ENCODE results near the gene DHRS12.

The DHRS12 gene

DNA sequence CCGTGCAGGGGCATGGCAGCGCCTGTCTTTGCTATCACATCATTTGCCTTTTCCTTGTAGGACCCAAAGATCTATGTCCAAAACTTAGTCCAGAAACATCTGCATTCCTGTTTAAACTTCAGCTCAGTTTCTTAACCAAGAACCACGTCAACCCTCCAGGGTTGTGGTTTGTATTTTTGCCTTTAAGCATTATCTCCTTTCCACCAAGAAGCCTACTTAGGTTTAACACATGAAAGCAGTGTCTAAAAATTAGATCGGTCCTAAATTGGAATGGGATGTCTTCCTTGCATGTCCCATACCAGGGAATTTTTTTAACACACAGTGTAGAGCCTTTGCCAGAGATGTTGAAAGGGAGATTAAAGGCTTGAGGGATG lies 38.8 kb downstream of the DHRS12 start:
- DNase-seq (ENCODE audit: insufficient read length, low spot score): no peak
- no peak for FAIRE-seq

DNA sequence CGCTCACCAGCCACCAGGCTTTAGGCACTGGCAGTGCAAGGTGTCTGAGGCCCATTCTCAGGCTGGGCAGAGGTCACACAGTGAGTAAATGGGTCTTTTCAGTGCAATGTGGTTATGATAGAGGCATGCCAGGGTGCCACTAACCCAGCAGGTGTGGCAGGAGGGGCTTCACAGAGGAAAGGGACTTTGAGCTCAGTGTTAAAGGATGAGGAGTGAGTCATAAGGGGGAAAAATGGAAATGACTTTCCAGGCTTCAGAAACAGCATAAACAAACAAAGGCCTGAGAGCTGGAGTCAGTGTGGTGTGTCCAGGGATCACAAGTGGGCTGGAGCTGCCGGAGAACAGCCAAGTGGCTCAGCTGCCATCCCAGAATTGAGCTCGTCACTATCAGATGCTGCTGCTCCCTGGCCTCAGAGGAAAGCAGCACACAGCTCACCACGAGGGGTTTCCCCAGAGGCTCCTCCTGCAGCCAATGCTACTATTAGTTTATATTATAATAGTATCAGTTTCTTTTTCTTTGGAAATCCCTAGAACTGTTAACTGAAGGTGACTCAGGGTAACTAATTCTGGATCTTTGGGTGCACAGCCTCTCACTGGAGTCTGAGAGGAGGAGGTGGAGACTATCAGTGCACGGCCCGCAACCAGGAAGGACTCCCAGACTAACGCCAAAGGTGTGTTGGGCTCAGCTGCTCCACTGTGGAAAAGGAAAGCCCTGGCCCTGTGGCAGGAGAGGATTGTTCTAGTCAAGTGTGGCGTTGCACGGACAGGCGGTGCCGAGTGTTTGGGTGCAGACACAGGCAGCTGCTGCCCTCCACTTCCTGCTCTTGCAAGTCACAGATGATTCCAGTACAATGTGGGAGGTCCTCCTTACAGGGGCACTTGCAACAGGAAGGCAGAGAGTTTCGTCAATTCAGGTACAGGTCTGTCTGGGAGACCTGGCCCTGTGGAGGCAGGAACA lies 39.5 kb downstream of the DHRS12 start:
- FAIRE-seq: peak; percentile 96

DNA sequence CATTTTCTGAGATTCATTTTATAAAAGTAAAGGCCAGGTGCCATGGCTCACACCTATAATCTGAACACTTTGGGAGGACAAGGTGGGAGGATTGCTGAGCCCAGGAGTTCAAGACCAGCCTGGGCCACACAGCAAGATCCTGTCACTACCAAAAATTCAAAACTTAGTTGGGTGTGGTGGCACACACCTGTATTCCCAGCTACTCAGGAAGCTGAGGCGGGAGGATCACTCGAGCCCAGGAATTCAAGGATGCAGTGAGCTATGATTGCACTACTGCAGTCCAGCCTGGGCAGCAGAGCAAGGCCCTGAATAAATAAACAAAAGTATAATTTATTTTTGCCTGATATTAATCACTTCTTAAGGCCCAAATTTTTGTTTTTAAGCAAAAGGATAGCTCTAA lies 40.5 kb downstream of the DHRS12 start:
- DNase-seq (ENCODE audit: insufficient read length, low spot score) (no peak), FAIRE-seq (no peak)

More for the DNA sequence above, 39.5 kb downstream of the DHRS12 start:
- DNase-seq (ENCODE audit: insufficient read length, low spot score): peak; percentile 56

DNA sequence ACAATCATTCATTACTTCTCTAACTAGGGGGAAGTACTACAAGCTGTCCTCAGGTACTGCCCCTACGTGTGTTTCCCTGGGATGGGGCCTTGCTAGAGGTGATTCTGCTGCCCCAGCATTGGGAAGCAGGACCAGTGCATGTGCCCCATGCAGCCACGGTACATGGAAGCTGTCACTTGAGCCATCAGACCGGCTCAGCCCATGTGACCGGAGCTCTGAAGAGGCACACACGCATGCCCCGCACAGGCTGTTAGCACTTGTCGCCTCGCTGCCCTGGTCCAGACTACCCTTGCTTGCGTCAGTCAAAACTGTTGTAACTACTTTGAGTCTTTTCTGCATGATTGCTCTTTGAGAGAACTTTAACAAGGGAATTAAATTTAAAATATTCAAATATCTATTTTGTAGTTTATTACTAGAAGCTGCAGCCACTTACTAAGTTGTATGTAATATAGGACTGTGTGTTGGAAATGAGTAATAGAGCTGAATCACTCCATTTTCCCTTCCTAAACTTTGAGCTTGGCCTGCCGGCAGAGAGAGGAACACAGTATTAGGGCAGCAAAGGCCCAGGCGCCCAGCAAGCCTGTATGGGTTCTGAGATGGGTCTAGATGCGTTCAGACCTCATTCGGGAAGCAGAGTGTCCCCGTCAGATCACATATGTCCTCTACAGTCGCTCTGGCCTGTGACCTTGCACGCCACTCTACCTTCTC lies 42.2 kb downstream of the DHRS12 start:
- DNase-seq (ENCODE audit: insufficient read length, low spot score) (no peak), FAIRE-seq (no peak)

DNA sequence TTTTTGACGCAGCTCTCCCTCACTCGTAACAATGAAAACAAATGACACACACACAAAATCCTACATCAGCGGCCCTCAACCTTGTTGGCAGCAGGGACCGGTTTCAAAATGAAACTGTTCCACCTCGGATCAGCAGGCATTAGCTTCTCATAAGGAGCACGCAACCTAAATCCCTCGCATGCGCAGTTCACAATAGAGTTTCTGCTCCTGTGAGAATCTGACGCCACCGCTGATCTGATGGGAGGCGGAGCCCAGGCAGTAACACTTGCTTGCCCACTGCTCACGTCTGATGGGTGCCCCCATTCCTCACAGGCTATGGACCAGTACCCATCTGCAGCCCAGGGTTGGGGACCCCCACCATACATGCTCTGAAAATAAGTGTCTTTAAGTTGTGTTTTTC lies 43.4 kb downstream of the DHRS12 start:
- no peak for FAIRE-seq
- DNase-seq (ENCODE audit: insufficient read length, low spot score): no peak

DNA sequence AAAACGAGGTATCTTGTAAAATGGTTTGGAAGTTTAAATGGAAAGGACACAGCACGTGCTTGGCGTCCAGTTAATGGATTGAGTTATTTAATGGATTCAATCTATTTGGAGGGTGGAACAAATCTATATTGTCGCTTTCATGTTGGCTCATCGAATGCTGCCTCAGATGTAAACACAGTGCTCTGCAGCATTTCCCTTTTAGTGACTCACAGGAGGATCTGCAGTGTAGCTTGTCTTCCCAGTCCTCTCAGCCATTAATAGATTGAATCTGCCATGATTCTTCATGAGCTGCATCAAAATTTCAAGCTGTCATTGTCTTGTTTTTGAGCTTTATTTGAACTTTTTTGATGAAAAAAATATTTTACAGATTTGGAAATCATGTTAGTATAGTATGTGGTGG lies 44.7 kb downstream of the DHRS12 start:
- DNase-seq (ENCODE audit: insufficient read length, low spot score) (no peak), FAIRE-seq (no peak)

DNA sequence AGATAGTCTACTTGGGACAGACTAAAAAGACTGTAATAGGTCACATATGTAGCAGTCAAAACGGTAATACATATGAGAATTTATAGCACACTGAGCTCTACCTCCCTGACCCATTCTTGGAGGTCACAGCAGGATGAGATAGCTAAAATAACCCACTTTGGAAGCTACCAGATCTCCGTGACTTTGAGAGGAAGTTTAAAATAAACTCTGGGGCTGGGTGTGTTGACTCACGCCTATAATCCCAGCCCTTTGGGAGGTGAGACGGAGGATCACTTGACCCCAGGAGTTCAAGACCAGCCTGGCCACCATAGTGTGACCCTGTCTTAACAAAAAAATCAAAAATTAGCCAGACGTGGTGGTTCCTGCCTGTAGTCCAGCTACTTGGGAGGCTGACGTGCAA lies 45.3 kb downstream of the DHRS12 start:
- DNase-seq (ENCODE audit: insufficient read length, low spot score) (no peak), FAIRE-seq (no peak)

DNA sequence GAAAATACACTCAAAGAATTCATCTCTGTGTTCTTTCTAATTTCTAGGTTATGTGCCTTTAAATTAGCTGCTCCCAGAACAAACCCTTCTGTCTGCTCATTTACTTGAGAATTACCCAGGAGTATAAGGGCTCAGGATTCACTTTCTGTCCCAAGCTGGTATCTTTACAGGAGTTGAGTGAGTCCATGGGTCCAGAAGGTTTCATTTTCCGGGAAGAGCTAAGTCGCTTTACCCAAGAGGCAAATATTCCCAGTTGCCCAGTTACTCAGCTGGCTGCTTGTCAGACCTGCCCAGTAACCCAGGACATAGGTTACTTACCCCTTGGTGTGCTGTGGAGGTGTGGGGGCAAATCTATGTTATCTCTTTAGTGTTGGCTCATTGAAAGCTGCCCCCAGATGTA lies 47.3 kb downstream of the DHRS12 start:
- no peak for DNase-seq (ENCODE audit: insufficient read length, low spot score)
- no peak for FAIRE-seq

DNA sequence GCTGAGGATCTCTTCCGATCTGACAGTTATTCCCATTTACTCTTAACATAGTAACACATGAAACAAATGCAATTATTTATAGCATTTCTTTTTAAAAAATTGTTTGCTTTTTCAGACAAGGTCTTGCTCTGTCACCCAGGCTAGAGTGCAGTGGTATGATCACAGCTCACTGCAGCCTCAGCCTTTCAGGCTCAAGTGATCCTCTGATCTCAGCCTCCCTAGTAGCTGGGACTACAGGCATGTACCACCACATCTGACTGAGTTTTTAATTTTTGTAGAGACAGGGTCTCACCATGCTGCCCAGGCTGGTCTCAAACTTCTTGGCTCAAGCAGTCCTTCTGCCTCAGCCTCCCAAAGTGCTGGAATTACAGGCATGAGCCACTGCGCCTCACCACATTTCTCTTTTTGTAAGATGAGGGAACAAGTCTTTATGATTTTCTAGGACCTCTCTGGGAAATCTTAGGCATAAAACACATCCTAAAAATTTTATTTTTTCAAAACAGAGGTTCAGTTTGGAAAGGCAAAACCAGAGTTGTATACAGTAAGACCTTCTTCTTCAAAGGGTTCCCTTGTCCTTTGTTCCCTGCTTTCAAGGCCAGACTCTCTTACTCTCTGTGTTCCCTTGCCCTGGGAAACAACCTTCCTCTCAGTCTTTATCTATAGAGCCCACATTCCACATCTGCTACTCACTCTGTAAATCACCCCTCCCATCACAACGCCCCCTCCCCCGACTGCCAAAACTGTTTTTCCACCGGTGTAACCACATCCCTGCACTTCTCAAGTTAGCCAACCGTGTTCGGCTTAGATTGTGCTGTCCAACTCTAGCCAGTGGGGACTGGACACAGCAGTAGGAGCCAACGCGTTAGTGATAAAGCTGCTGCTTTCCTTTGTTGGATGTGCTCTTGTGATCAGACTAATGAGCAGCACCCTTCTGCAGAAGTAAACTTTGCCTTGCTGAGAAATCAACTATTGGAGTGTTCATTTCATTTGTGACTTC lies 56.2 kb downstream of the DHRS12 start:
- DNase-seq (ENCODE audit: insufficient read length, low spot score) (no peak), FAIRE-seq (no peak)

DNA sequence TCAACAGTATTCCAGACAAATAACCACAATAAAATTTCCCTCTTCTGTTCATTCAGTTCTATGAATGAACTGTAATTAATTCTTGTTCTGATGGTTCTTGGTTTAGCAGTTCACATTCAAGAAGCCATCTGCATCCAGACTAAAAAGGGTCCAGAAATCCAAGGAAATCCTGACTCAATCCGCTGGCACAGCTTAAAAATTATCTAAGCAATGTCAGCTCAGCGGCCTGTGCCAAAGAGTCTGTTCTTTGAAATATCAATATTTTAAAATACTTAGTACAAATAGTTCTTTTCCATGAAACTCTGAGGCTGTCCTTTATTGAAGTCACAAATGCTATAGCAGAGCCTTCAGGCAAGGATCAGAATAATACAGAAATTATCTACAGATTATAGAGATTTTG lies 57.2 kb downstream of the DHRS12 start:
- DNase-seq (ENCODE audit: insufficient read length, low spot score) (no peak), FAIRE-seq (no peak)

DNA sequence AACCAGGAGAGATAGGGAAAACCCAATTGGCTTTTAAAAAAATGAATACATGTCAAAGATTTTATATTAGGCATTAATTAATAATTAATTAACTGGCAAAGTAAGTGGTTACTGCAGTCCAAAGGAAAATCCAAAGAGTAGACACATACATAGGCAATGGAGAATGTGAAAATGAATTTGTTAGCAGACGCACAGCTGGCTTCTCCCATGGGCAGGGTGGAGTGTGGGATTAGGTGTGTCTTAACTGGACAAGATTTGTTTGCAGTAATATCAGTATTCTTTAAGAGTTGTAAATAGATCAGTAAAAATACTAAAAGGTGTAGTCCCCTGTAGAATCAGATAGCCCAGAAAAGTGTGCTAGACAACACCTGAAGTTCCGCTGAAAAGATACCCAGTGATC lies 58.7 kb downstream of the DHRS12 start:
- DNase-seq (ENCODE audit: insufficient read length, low spot score) (no peak), FAIRE-seq (no peak)

DNA sequence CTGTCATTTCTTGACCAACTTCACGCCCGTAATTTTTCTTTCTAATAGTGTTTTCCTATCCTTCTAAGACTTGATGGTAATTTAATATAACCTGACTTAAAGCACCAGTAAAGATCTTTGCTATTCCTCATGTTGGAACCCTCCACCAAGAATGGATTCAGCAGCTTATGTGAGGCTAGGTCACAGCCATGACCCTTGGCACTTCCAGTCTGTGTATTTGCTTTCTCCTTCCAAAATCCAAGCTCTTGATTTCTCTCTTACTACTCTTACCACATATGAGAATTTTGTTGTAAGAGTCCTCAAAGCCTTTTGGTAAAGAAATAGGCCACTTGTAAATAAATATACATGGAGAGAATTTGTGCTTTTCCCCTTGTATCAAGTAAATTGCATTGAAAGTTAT lies 61.4 kb downstream of the DHRS12 start:
- FAIRE-seq (no peak), DNase-seq (ENCODE audit: insufficient read length, low spot score) (no peak)

DNA sequence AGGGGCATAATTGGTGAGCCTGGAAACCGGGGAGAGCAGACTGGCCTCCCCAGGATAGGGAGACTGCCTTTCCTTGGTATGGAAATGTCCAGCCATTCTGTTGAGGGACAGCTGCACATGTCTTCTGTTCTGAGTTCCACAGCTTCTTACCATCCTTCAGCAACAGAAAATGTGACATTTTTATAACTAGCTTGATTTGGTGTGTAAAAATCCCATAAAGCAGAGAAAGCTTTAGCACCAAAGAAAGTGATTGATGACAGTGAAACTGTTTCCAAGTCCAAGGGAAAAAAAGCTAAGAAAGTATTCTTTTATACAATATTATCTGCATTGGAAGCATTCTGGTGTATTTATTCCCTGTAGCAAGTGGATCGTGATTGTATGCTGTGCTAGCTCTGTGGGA lies 61.9 kb downstream of the DHRS12 start:
- DNase-seq (ENCODE audit: insufficient read length, low spot score): no peak
- no peak for FAIRE-seq

DNA sequence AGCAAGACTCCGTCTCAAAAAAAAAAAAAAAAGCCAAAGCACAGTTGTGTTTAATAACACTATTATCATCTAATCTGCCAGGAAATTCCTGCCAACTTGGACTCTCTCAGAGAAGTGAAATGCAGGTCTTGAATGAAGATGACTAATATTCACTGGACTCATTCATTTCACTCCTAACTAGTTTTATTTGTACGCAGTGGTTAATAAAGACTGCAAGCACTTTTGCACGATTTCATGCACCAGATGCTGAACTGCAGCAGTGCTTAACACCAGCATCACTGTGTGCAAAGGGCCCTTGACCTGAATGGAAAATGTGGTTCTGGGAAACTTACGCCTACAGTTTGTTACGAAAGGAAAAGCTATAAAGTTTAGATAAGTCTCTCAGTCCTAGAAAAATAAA lies 63.3 kb downstream of the DHRS12 start:
- FAIRE-seq (no peak), DNase-seq (ENCODE audit: insufficient read length, low spot score) (no peak)

DNA sequence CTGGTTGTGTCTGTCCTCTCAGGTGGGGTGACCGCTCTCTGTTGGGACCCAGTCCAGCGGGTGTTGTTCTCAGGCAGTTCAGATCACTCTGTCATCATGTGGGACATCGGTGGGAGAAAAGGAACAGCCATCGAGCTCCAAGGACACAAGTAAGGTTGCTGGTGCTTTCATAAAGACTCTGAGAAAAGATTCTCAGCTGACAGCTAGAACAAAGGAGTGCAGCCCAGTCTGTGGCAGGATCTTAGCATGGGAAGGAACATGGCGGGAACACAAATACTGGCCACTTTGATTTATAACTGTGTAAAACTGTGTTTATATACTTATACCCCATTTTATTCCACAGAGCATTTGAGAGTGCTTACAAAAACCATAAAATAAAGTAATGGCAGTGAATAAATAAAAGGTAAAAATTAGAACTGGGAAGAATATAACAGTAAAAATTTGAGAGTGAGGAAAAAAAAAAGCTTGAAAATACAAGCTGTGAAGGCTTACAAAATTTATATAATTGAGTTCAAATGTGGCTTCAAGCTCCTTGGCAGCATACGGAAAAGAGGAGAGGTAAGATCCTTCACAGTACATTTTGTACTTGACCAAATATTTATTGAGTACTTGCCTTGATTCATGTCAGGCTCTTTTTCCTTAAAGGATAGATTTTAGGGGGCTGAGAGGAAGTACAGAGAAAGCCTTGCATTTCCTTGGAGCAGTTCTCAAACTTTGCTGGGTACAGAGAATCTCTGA lies 64.8 kb downstream of the DHRS12 start:
- DNase-seq (ENCODE audit: insufficient read length, low spot score): no peak
- FAIRE-seq: no peak

DNA sequence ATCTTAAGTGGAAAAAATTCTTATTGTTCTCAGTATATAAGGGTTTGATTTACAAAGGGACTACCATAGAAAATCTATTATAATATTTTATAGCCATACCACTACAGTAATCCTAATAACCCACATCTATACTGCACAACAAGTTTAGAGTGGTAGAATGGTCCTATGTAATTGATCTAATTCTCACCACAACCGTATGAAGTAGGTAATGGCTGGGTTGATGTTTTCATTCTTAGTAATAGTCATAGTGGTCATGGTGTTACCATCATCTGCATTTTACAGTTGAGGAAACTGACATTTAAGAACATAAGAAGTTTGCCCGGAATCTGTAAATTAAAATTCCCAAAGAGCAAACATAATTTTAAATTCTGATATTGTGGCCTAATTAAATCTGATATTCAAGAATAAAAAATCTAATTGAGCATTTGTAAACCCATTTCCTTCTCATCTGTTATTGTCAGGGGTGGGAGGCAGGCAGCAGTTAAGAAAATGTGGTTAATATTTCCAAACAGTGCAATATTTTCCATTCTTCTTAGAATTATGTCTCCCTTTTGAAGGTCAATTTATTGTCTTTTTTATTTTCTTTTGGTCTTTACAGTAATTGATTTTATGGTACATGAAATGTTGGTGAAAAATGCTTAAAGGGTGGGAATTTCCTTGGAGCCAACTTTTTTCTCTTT lies 65.6 kb downstream of the DHRS12 start:
- no peak for FAIRE-seq
- no peak for DNase-seq (ENCODE audit: insufficient read length, low spot score)

DNA sequence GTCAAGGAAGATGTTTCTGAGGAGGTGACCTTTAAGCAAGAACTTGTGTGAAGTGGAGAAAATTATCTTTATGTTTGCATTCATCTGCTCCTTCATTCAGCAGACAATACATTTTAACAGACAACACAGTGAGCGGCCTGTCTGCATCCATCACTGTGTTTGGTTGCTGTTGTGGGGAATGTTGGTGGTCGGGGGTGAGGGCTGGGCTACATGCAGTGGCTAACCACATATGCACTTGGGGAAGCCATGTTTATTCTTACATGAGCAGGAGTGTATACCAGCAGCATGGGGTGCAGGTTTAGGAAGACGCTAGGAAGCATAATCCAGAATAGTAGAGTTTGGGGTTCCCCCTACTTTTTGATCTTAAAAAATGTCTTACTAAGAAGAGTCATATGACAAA lies 66.4 kb downstream of the DHRS12 start:
- no peak for DNase-seq (ENCODE audit: insufficient read length, low spot score)
- no peak for FAIRE-seq

DNA sequence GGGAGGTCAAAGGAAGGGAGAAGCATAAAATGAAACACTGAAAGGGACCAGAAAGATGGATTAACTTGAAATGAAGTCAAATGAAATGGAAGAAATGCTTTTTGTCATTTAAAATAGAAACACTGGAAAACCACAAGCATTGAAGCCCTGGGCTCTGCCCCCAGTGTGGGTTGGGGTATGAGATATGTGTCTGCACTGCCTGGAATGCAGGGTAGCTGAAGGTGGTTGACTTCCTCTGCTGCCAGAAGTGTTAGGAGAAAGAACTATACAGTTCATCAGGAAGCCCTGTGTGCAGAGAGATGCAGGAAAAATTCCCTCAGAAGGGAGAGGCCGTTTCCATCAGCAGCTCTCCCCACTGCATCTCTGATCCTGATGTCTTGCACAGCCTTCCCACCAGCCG lies 69.2 kb downstream of the DHRS12 start:
- DNase-seq (ENCODE audit: insufficient read length, low spot score) (no peak), FAIRE-seq (no peak)

DNA sequence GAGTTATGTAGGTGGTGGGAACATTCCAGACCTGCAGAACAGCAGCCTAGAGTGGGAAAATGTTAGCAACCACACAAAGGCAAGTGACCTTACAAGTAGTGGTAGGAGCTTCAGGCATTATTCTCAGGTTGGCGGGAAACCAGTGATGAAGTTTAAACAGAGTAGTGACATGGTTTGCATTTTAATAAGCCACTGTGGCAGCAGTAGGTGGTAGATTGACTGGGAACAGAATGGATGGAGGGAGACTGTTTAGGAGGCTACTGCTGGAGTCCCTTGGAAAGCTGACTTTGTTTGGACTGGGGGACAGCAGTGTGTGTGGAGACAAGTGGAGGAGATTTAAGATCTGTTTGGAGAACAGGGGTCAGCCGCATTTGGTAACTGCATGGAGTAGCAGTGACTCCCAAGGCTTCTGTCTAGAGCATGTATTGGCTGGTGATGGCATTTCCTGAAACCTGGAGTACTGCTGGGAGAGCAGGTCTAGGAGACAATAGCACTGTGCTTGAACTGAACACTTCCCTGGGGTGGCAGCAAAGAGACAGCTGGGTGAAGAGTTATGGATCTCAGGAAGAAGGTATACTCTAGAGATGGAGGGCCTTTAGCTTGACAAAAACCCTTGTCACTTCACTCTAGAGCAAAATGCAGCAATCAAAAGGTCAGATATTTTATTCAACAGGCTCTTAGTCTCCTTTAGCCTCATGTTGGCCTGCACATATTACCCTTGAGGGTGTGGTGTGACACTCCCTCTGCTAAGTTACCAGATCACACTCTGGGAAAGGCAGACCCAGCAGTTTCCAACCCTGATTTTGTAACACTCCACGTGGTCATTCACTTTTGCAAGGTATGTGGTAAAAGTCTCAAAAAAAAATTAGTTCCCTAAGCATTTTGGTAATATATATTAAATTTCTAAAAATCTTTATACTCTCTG lies 70.3 kb downstream of the DHRS12 start:
- FAIRE-seq: no peak
- no peak for DNase-seq (ENCODE audit: insufficient read length, low spot score)

All from GM19239 (cell line).